HepG2 (cell line): ENCODE measurements around the gene GPC2. TPM values are rescaled to one million over a fixed set of nuclear protein-coding genes. Genes with fewer than 3 reads are reported as not detected.

Experiments
- ATAC-seq: fragments of 200-7000 bp; cut with Tn5 transposase; 3 replicates; pipeline ENCODE4 v1.9.1; 2020; ENCODE audit warnings: mild to moderate bottlenecking, moderate library complexity
- BruUV-seq: library from RNA; stranded (reverse); fragments of 400-500 nt; replicated peaks from 2 replicates; lab custom pipeline; 2021; lab: Mats Ljungman, UMichigan
- CTCF ChIA-PET: fragments of 300-600 bp; formaldehyde crosslinking; extraction: SDS; loops from one replicate; lab custom pipeline; 2021; ENCODE audit warnings: low total read pairs, inconsistent platforms, low intra/inter-chr PET ratio; lab: Yijun Ruan, JAX
- POLR2A ChIA-PET: fragments of 350-600 bp; sonication (Branson Sonifier 250); formaldehyde crosslinking; loops from one replicate; lab custom pipeline; 2020; ENCODE audit warnings: antibody characterized with exemption, inconsistent platforms; lab: Yijun Ruan, JAX
- DNase-seq: peaks from one replicate; pipeline ENCODE4 v3.0.0-alpha.2; 2015; ENCODE audit warnings: low spot score
- FAIRE-seq: peaks from 3 replicates; lab custom pipeline; 2011; peaks lifted over from hg19 to GRCh38; lab: Jason Lieb, UNC
- H2AFZ ChIP-seq: one replicate; pipeline ENCODE4 v1.6.1; 2011; ENCODE audit warnings: low read length, inconsistent platforms
- H3K27ac ChIP-seq: fragments of 300-600 bp; 3 replicates; pipeline ENCODE4 v1.8.0; 2011; ENCODE audit warnings: mixed run types, mild to moderate bottlenecking, mixed read lengths, low read length, inconsistent platforms; ENCODE audit not compliant: insufficient read depth; ENCODE audit errors: extremely low read length
- H3K27me3 ChIP-seq, 2 experiments: fragments of 200-600 bp in 1 of 2; 2 replicates in 1 of 2; 3 replicates in 1 of 2; pipeline versions ENCODE4 v1.6.0 to v1.8.0; 2011; ENCODE audit warnings: low read length in 2 of 2, mild to moderate bottlenecking in 2 of 2, moderate library complexity in 2 of 2, inconsistent platforms in 1 of 2; ENCODE audit not compliant: insufficient read depth in 2 of 2, control insufficient read depth in 1 of 2
- H3K36me3 ChIP-seq, 2 experiments: fragments of 200-600 bp in 1 of 2; replicated peaks in 1 of 2; 2 replicates in 1 of 2; 3 replicates in 1 of 2; pipeline versions ENCODE4 v1.5.1 to v1.8.0; 2011; ENCODE audit warnings: low read length in 2 of 2, inconsistent platforms in 1 of 2; ENCODE audit not compliant: insufficient read depth in 2 of 2, control insufficient read depth in 1 of 2
- H3K4me1 ChIP-seq: 2 replicates; pipeline ENCODE4 v1.5.1; 2012; ENCODE audit warnings: low read length, inconsistent platforms; ENCODE audit not compliant: insufficient read depth
- H3K4me2 ChIP-seq: 2 replicates; pipeline ENCODE4 v1.6.0; 2011; ENCODE audit warnings: low read depth, low read length, inconsistent platforms
- H3K4me3 ChIP-seq, 3 experiments: fragments of 200-600 bp in 1 of 3; sonication (generic), shearing (Covaris generic) in 1 of 3; replicated peaks in 1 of 3; 2 replicates each; pipeline ENCODE4 v1.5.1; 2011 to 2016; ENCODE audit warnings: low read length in 3 of 3, inconsistent platforms in 2 of 3, low read depth in 2 of 3, mild to moderate bottlenecking in 2 of 3, control low read depth in 1 of 3, mixed read lengths in 1 of 3; ENCODE audit not compliant: insufficient read depth in 1 of 3
- H3K79me2 ChIP-seq: one replicate; pipeline ENCODE4 v1.6.1; 2011; ENCODE audit warnings: low read length, inconsistent platforms; ENCODE audit not compliant: insufficient read depth
- H3K9ac ChIP-seq: 2 replicates; pipeline ENCODE4 v1.6.0; 2011; ENCODE audit warnings: mild to moderate bottlenecking, low read depth, low read length, inconsistent platforms; ENCODE audit not compliant: insufficient read depth
- H3K9me3 ChIP-seq: 2 replicates; pipeline ENCODE4 v1.5.1; 2012; ENCODE audit warnings: mild to moderate bottlenecking, low read length
- H4K20me1 ChIP-seq: 2 replicates; pipeline ENCODE4 v1.6.0; 2011; ENCODE audit warnings: inconsistent platforms, mild to moderate bottlenecking, low read length, moderate library complexity; ENCODE audit not compliant: insufficient read depth
- FOXP4 ChIP-seq: sonication (generic); formaldehyde crosslinking; IDR thresholded peaks from 2 replicates; pipeline ENCODE4 v1.4.0; 2020; ENCODE audit warnings: missing genetic modification reagents
- PAXIP1 ChIP-seq: sonication (generic); formaldehyde crosslinking; conservative IDR thresholded peaks from 2 replicates; pipeline ENCODE4 v1.4.0; 2020; ENCODE audit warnings: mild to moderate bottlenecking, missing genetic modification reagents, moderate library complexity
- THYN1 ChIP-seq: sonication (generic); formaldehyde crosslinking; IDR thresholded peaks from 2 replicates; pipeline ENCODE4 v1.8.1; 2023; ENCODE audit warnings: low read depth, mild to moderate bottlenecking, moderate library complexity, missing genetic modification reagents, borderline replicate concordance
- ZFP36L2 ChIP-seq: sonication (generic); formaldehyde crosslinking; IDR thresholded peaks from 2 replicates; pipeline ENCODE4 v1.4.0; 2020; ENCODE audit warnings: missing genetic modification reagents
- ZNF121 ChIP-seq: sonication (generic); formaldehyde crosslinking; IDR thresholded peaks from 2 replicates; pipeline ENCODE4 v1.5.0; 2020; ENCODE audit warnings: mild to moderate bottlenecking, missing genetic modification reagents
- ZNF232 ChIP-seq: sonication (generic); formaldehyde crosslinking; IDR thresholded peaks from 2 replicates; pipeline ENCODE4 v1.4.0; 2020; ENCODE audit warnings: missing genetic modification reagents, borderline replicate concordance
- ZNF331 ChIP-seq: sonication (generic); formaldehyde crosslinking; IDR thresholded peaks from 2 replicates; pipeline ENCODE4 v1.4.0; 2020; ENCODE audit warnings: missing genetic modification reagents
- WGBS: methylation state at CpG from one replicate; pipeline ENCODE4 v1.1.6; 2017; ENCODE audit warnings: low lambda C conversion rate; 5-methylcytosine and 5-hydroxymethylcytosine counted together
- in situ Hi-C: cut with HindIII; loops from 2 replicates; pipeline ENCODE4 v1.10.0; 2017; ENCODE audit warnings: low pct_unique_long_range_greater_than_20kb; ENCODE audit not compliant: extremely low pct_ligation_motif_present
- intact Hi-C: fragments of 100-400 bp; cut with micrococcal nuclease; formaldehyde crosslinking; loops from one replicate; pipeline ENCODE4 v1.10.0; 2022; ENCODE audit not compliant: unreplicated experiment
- polyA plus RNA-seq, 8 experiments: library from polyadenylated mRNA; depleted of rRNA in 3 of 8; stranded (reverse) in 7 of 8; unstranded in 1 of 8; fragments of >200 nt; fragmentation: Illumina TruSeq in 4 of 8; extraction: Trizol in 4 of 8; gene quantifications; 2 replicates each; pipeline versions ENCODE4 v1.2.1 to v1.2.3, GENCODE V29; 2011 to 2016; ENCODE audit warnings: low read depth in 4 of 8, missing spikeins in 1 of 8, mixed read lengths in 1 of 8; ENCODE audit not compliant: insufficient read depth in 1 of 8
- total RNA-seq, 5 experiments: library from RNA; depleted of rRNA; stranded (reverse); fragments of >200 nt; fragmentation: Illumina TruSeq; extraction: Trizol; gene quantifications; 2 replicates each; pipeline ENCODE4 v1.2.3, GENCODE V29; 2016; ENCODE audit warnings: low read depth in 1 of 5
- TF ChIP-seq, protein P1 (sequence below): sonication (generic); formaldehyde crosslinking; IDR thresholded peaks from 2 replicates; pipeline ENCODE4 v1.4.0; 2020; ENCODE audit warnings: missing genetic modification reagents

The GPC2 gene
- total and polyA plus RNA-seq, 2 of the 13 experiments (the other 11 are each of a cell fraction or from before 2014, with no cell fraction given) = 0.64 to 0.78 TPM

GRCh38 chr7:100166317-100166940 lies 10.8 kb downstream of the GPC2 start:
- no peak overlapping the region for H3K9ac ChIP-seq
- peaks cover 4 to 45% of the 10 kb centered on the region in 2 experiments for H3K27me3 ChIP-seq
- no peak for ATAC-seq
- H3K79me2 ChIP-seq = no peaks in the 10 kb centered on the region
- H2AFZ ChIP-seq = no peak overlapping the region
- 39% methylated on average over 16 of the region's 16 CpGs for WGBS
- CTCF ChIA-PET = no interaction called here
- intact Hi-C loops (no loop called here), in situ Hi-C loops (no loop called here)
- no peak overlapping the region for H3K27ac ChIP-seq
- H4K20me1 ChIP-seq = no peaks in the 10 kb centered on the region
- FAIRE-seq = no peak
- H3K9me3 ChIP-seq = no peaks in the 10 kb centered on the region
- POLR2A ChIA-PET = interaction anchor here (1.5 kb wide), 1 partner anchor 9 kb away, joined by 5 read pairs; no protein-coding TSS in a partner anchor
- no peaks in the 10 kb centered on the region for H3K36me3 ChIP-seq
- BruUV-seq = no TSS peak
- no peak overlapping the region for H3K4me3 ChIP-seq
- TF ChIP-seq, protein P1, sequence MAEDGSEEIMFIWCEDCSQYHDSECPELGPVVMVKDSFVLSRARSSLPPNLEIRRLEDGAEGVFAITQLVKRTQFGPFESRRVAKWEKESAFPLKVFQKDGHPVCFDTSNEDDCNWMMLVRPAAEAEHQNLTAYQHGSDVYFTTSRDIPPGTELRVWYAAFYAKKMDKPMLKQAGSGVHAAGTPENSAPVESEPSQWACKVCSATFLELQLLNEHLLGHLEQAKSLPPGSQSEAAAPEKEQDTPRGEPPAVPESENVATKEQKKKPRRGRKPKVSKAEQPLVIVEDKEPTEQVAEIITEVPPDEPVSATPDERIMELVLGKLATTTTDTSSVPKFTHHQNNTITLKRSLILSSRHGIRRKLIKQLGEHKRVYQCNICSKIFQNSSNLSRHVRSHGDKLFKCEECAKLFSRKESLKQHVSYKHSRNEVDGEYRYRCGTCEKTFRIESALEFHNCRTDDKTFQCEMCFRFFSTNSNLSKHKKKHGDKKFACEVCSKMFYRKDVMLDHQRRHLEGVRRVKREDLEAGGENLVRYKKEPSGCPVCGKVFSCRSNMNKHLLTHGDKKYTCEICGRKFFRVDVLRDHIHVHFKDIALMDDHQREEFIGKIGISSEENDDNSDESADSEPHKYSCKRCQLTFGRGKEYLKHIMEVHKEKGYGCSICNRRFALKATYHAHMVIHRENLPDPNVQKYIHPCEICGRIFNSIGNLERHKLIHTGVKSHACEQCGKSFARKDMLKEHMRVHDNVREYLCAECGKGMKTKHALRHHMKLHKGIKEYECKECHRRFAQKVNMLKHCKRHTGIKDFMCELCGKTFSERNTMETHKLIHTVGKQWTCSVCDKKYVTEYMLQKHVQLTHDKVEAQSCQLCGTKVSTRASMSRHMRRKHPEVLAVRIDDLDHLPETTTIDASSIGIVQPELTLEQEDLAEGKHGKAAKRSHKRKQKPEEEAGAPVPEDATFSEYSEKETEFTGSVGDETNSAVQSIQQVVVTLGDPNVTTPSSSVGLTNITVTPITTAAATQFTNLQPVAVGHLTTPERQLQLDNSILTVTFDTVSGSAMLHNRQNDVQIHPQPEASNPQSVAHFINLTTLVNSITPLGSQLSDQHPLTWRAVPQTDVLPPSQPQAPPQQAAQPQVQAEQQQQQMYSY (CRISPR knock-in tag) = no peak
- no peak for TF ChIP-seq THYN1 (CRISPR knock-in tag)
- no peak for TF ChIP-seq ZNF232
- TF ChIP-seq ZNF121 (CRISPR knock-in tag) = no peak
- TF ChIP-seq ZNF331 = no peak
- TF ChIP-seq ZFP36L2 = no peak
- TF ChIP-seq PAXIP1 (CRISPR knock-in tag) = no peak
- TF ChIP-seq FOXP4 (CRISPR knock-in tag) = no peak
- TF ChIP-seq, all 625 proteins: peak for 0
- H3K4me2 ChIP-seq = no peak overlapping the region
- no peak for DNase-seq
- H3K4me1 ChIP-seq = peaks cover 59% of the 10 kb centered on the region
